Glomerular visceral epithelial cell (primary cell): ENCODE data around the gene CHST8.
"Not testable (repeated sequence)": the region's sequence is repeated elsewhere in the genome, so short reads cannot be mapped to it uniquely, and the experiment has no call there.

Experiments
- DNase-seq: peaks from one replicate; pipeline ENCODE4 v3.0.0-alpha.2; 2016; ENCODE audit errors: extremely low spot score

The CHST8 gene

DNA sequence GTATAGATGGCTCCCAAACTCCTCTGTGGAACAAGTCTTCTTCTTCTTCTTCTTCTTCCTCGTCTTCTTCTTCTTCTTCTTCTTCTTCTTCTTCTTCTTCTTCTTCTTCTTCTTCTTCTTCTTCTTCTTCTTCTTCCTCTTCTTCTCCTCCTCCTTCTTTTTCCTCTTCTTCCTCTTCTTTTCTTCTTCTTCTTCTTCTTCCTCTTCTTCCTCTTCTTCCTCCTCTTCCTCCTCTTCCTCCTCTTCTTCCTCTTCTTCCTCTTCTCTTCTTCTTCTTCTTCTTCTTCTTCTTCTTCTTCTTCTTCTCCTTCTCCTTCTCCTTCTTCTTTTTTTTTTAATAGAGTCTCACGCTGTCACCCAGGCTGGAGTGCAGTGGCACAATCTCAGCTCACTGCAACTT, 3.4 kb upstream of the CHST8 start:
- not testable (repeated sequence) for DNase-seq

DNA sequence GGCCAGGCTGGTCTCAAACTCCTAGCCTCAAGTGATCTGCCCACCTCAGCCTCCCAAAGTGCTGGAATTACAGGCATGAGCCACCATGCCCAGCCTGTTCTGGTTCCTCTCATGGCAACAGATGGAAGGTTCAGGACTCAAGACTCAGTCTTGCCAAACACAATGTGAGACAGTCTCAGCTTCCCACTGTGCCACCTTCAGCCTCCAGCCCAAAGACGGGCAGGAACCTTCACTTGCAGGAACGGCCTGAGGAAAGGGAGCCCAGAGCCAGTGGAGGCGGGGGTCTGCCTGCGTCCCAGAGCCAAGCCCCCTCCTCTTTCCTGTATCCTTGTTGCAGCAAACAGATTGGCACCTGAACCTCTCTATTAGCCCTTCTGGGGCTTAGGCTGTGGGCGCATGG, 2.9 kb upstream of the CHST8 start:
- DNase-seq: no peak

DNA sequence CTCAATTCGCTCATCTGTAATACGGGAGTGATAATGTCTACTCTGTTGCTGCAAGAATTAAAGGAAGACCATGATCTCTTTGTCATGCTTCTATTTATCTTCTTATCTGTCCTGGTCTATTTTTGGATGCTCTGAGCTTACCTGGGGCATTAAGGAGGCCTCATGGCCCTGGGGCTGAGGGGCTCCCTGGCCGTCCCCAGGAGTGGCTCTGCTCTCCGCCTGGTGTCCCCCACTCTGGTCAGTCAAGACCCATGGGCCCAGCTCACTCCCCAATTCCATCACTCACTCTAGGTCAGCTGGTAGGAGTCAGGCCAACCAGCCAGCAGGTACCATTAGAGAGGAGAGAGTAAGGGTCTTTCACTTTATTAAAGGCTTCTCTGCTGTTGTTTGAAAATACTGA, 1.1 kb upstream of the CHST8 start:
- no peak for DNase-seq

DNA sequence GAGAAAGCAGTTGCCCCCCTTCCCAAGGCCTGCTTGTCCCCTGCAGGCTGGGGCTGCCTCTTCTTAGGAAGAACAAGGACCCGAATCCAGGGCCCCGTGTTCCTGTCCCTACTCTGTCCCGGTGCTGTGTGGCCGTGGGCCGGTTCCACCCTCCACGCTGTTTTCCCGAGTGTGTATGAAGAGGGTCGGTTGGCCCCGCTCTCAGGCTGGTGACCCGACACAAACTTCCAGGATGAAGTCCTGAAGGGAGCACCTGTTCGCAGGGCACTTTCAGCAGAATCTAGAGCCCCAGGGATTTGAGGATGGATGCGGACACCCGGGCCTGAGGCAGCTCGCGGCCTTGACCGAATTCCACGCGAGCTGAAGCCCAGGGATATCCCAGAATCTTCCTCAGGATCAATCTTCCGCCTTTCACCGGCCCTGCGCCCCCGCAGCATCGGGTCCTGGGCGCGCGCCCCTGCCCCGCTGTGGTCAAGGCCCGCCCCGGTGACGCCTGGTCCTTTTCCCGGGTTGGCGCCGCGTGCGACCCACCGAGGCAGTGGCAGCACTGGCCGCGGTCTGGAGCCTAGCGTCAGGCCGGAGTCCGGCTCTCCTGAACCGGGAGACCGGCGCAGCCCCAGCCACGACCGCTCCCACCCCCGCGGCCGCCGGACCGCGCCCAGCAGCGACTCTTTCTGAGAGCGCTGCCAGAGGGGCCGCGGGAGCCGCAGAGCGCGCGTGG, 528 bp upstream of the CHST8 start:
- no peak for DNase-seq

DNA sequence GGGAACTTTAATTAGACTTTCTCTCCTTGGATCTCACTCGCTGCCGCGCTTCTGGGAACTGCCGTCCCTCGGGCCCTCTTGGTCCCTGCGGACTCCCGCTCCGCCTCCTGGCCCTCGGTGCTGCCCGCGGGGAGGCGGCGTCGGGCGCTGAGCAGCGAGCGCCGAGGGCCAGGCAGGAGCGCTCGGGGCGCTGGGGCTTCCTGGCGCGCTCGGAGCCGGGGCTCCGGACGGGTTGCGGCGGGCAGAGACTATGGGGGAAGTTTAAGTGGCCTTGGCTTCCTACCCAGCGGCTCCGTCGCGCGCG, 704 bp downstream of the CHST8 start:
- DNase-seq: no peak

DNA sequence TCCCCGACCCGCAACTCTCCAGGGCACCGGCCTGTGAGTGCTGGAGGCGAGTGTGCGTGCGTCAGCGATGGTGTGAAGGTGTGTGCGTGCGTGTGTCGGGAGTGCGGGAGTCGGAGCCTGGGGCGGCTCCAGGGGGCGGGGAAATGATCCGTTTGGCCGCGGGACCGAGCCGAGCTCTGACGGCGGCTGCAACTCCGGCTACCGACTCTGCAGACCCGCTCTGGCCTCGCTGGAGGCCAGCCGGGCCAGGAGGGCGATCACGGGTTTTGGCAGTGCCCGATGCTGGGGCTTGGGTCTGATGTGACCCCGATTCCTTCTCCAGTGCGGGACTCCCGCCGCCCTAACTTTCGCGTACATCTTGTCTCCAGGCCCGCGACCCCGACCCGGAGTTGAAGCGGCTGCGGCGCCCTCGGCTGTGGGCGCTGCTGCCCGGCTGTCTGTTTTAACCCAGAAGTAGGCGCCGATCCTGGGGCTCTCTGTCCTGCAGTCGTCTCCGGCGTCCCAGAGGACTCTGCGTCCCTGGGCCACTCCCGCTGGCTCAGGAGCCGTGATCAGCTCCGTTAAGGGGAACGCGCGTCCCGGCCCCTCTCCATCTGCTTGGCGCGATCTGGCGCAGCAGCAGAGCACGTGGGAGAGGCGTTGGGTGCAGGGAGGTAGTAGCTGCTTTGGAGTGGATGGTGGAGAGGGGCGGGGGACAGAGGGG, 1.2 kb downstream of the CHST8 start:
- DNase-seq: no peak

DNA sequence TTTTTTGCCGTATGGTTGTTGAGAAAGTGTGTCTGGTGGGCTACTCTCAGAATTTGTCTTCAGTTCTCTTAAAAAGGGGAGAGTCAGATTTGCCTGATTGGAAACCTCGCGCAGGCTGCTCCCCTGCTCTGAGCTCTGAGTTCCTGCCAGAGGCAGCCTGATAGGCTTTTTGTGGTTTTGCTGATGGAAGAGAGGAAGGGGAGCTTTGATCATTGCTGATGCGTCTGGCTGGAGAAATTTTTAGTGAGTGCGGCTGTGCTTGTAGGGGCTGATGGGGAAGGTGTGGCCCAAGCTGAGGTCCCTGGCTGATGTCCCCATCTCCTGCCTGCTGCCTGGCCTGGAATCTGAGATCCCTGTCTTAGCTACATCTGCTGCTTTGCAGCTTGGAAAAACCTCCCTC, 2.8 kb downstream of the CHST8 start:
- no peak for DNase-seq

DNA sequence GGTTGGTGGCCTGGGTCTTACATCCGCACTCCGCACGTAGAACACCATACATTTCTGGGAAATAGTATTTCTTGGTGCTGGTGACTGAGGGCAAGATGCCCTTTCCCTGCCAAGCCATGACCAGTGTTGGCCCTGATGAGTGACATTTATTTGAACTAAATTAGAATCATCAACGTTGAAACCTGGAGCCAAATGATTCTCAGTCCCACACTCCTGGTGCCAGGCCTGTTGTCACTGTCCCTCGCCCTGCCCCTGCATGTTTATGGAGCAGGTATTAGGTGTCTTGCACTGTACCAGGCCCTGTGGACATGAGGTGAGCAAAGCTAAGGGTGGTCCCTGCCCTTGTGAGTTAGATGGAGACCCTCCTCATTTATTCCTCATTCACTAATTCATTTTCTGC, 5.8 kb downstream of the CHST8 start:
- DNase-seq: no peak

DNA sequence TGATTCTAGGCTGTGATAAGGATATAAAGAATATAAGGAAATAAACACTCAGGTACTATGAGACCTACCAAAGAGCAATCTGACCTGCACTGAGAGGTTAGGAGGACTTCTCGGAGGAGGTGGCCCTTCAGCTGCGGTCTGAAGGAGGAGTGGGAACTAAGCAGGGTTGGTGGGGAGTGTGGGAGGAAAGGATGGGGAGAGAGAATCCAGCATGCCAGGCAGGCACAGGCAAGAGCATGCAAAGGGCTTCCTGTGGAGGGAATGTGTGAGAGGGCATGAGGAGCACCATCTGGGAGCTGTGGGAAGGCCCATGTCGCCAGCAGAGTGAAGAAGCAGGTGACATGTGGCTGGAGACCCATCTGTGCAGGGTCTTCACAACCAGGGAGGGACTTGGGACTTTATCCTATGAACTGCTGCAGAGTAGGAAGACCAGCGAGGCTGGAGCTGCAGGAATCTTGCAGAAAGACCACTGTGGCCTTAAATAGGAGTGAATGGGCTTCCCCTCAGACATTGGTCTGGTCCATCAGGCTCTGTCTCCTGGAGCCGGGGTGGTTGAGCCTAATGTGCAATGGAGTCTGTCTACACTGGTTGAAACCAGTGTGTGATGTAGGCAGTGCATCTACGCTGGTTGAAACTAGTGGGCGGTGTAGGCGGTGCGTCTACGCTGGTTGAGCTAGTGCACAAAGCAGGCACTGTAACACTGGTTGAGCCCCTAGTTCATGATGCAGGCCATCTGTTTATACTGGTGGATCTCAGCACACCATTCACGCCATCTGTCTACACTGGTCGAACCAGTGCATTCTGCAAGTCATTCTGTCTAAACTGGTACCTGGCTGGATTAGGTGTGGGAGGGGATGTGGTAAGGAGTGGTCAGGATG, 6.4 kb downstream of the CHST8 start:
- no peak for DNase-seq

DNA sequence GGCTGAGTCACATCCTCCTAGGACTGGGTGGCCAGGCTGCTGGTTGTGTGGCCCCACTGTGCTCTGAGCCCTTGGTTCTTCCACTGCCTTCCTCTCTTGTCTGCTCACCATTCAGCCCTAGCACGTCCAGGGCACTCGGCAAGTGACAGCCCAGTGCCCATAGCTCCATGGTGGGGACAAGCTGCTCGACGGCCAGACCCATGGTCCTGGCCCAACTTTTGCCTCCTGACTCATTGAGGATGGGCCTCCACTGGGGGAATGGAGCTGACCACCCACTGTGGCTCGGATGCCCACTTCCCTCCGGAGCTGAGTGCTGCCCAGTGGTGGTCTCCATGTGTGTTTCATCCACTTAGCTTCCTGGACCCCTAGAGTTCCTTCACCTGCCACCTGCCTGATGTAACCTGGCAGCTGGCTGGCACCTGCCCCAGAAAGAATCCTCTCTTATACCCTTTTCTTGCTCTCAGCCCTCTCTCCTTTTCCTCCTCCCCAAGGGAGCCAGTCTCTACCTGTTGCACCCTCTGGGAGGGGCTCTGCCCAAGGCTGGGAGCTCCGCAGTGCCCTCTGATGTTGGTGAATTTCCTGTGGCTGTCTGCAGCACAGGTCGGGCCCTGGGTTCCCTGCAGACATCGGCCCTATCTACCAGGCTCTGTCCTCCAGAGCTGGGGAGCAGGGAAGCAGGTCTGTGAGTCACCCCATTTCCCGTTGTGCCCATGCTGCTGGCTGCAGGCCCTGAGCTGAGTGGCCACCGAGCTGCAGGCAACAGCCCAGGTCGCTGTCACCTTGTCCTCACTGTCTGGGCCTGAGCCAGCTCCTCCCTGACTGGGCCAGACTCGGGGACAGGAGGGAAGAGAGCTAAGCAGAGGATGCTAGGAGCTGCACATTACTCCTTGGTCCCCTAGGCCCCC, 7.4 kb downstream of the CHST8 start:
- no peak for DNase-seq

DNA sequence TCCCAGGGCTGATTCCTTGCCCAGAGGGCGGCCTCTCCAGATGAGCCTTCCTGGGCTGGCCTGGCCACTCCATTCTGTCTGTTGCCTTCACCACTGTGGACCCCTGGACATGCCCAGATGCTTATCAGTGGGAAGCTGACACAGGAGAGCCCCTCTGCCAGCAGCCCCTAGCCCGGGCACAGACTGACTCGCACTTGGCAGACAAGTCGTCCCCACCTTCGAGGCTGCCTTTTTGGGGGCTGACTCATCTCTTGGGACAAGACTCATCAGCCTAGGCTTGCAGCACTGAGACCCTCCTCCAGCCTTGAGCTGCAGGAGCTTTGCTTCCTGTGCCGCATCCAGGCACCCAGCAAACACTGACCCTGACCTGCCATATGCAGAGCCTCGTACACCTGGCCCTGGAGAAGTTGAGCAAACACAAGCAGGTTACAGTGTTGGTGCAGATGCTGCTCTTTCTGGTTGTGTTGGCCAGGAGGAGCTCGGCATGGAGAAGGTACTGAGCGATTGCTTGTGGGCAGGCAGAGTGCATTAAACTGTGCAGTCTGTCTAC, 8.1 kb downstream of the CHST8 start:
- no peak for DNase-seq

DNA sequence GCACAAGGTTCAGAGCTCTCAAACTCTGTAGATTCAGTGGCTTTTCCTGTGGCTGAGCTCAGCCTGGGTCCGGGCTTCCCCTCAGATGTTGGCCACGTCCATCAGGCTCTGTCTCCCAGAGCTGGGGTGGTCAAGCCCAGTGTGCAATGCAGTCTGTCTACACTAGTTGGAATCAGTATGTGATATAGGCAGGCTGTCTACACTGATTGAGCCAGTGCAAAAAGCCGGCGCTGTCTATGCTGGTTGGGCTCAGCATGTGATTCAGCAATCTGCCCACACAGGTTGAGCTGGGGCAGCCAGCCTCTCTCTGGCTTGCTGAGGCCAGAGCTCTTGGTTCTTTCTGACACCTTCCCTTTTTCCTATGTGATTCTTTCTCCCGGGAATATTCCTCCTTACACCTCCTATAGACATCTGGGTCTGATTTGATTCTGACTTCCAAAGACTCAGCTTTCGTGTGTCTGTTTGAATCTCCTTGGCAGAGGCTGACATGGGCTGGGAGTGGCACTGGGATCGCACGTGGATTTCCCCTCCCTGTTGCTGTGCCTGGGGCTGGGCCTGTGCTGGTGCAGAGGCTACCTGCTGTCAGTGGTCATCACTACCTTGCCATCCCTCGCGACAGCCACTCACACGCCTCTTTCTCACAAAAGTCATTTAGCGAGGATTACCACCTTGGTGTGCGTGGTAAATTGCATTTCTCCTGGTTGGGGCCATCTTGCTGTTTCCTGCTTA, 9.3 kb downstream of the CHST8 start:
- DNase-seq: no peak

DNA sequence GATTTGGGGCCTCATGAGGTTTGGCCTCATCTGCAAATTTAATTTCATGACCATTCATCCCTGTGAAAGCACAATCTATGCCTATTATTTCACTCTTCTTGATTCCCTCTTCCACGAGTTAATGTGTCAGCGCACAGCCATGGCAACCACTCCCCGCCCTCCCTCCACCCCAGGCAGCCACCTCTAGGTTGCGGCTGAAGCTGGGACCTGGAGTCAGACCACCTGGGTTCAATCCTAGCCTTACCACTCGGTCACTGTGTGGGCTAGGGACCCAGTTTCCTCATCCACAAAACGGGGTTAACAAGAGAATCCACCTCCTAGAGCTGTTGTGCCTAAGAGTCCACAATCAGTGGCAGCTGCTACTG, 9.8 kb downstream of the CHST8 start:
- DNase-seq: no peak

DNA sequence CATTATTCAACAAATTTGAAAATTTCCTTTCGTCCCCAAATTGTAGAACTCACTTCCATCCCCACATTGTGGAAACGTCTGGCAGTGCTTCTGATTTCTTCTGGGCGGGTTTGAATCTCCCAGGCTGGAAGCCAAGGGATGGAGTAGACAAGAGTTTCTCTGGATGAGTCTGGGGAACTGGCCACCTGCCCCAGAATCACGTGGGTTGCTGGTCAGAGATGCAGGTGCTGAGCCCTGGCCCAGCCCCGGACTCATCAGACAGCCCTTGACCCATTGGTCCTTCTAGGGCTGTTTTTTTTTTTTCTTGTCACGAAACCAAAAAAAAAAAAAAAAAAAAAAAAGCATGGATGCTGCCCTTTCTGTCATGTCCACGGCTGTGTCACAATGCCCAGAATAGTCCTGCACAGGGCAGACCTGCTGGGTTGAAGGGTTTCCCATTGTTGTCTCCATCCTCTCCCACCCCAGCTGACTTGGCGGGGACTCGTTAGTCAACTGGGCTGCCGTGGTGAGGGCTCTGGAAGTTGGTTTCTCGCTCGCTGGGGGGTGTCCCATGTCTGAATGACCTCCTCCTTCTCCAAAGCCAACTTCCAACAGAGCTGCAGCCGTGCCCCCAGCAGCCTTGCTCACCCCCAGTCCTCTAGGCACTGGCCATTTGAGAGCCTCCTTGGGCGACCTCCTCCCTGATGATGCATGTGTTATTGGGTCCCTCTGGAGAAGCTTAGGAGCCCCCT, 12.8 kb downstream of the CHST8 start:
- DNase-seq: no peak

DNA sequence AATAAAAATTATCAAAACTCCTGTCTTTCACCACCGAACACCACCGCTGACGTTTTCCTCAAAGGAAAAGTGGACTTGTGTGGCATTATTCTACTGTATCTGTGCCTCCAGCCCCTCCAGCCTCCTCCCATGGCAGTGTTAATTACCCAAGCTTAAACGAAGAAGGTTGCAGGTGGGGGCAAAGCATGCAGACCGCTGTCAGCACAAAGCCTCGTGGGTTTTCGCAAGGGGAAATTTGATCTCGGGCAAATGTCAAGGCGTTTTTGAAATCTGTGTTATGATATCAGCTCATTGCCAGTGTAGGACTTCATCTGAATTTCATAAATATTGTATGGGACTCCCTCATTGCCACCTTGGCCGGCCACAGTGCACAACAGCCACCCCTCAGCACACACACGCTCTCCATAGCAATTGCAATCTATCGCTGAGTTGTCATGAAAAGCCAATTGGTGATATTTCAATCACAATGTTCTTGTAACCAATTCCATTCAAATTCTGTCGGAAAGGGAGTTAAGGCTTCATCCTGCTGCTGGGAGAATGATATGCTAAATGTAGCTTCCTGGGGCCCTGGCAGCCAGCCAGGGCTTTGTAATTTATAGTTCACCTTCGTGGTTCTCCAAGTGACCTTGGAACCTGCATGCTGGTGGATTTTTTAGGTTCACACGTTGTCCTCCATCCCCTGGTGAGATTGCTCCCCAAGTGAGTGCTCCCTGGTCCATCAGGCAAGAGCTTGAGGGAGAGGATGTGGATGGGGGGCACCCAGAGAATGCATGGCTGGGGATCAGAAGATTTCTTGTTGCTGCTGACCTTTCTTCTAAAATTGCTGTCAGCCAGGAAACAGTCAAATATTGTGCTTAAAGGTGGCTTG, 16.6 kb downstream of the CHST8 start:
- no peak for DNase-seq

DNA sequence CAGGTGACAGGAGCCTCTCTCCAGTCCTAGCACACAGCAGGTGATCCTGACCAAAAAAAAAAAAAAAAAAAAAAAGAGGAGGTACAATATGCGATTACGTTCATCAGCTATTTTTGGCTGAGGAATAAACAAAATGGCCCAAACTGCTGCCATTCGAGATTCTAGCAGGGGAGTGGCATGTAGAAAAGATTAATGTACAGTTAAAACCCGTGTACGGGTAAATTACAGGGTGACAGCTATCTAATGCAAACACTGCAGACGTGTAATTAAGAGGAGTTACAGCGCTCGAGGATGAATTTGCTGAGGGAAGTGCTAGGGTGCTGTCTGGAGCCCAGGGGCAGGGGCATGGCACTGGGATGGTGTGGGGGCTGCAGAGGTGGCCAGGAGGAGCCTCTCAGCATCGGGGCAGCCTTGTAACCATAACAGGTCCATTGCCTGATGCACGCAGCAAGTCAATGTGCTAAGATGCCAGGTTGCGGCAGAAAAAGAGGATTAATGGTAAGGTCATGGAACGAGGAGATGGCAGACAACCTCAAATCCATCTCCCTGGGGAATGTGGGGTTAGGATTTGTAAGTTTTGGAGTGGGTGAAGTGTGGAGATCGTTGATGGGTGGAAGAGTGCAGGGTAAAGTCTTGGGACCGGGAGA, 17.4 kb downstream of the CHST8 start:
- DNase-seq: no peak

DNA sequence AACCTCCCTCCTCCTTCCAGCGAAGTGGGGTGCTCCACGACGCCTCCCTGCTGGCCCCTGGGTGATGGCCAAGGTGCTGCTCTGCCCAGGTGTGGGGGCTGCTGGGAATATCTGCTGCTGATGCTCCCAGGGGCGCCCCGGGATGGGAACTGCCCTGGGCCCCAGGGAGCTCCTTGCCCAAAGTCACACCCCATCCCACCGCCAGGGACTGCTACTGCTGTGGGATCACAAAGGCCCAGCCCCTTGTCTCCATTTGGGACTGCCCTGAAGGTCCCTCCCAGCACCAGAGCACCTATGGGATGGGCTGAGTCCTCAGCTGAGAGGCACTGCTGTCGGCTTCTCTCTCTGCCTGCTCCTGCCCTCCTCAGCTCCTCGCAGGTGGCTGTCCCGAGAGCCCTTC, 19.0 kb downstream of the CHST8 start:
- no peak for DNase-seq

DNA sequence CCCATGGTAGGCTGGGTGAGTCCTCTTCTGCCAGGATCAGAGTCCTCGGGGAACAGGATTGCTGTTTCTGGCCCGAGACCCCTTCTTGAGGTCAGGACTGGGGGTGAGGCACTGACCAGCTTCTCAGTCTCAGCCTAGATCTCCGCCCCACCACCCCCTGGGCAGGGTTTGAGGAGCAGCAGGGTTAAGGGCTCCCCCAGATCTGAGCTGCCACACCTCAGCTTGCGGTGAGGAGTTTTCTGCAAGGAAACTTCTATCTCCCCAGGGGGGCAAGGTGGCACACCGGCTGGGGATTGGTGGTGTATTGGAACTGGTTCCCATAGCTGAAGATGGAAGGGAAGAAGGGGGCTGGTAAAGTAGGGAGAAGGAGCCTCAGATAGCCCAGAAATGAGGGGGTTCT, 19.5 kb downstream of the CHST8 start:
- no peak for DNase-seq
